Activated CD8-positive, alpha-beta memory T cell treated with anti-CD3 and anti-CD28 coated beads for 48 hours (primary cell): Measurements from ENCODE around the gene GNB1L.
"Not testable (repeated sequence)": the region's sequence is repeated elsewhere in the genome, so short reads cannot be mapped to it uniquely, and the experiment has no call there.

ENCODE experiments used
- DNase-seq, 3 experiments: peaks; one replicate each; pipeline ENCODE4 v3.0.0-alpha.2; 2020; ENCODE audit warnings: low read depth in 2 of 3, low spot score in 2 of 3

The GNB1L gene

GRCh38 chr22:19890502-19891316, 36.0 kb upstream of the GNB1L start:
- DNase-seq, result no peak

- no peak for DNase-seq
Observed at GRCh38 chr22:19889951-19890350, 35.3 kb upstream of the GNB1L start.

- DNase-seq, result no peak
Observed at GRCh38 chr22:19888131-19888746, 33.6 kb upstream of the GNB1L start.

- DNase-seq, result no peak
Observed at GRCh38 chr22:19887256-19887985, 32.7 kb upstream of the GNB1L start.

GRCh38 chr22:19886605-19887255, 32.1 kb upstream of the GNB1L start:
- no peak for DNase-seq

- no peak for DNase-seq
Observed at GRCh38 chr22:19885841-19886592, 31.3 kb upstream of the GNB1L start.

GRCh38 chr22:19884954-19885751, 30.5 kb upstream of the GNB1L start:
- no peak for DNase-seq

GRCh38 chr22:19884161-19884953, 29.7 kb upstream of the GNB1L start:
- no peak for DNase-seq

GRCh38 chr22:19883446-19883845, 28.8 kb upstream of the GNB1L start:
- DNase-seq, result not testable (repeated sequence)

- no peak for DNase-seq
Observed at GRCh38 chr22:19882446-19883381, 28.0 kb upstream of the GNB1L start.

- no peak for DNase-seq
Observed at GRCh38 chr22:19880786-19881569, 26.3 kb upstream of the GNB1L start.

- no peak for DNase-seq
Observed at GRCh38 chr22:19879992-19880785, 25.5 kb upstream of the GNB1L start.

GRCh38 chr22:19879643-19879991, 24.9 kb upstream of the GNB1L start:
- no peak for DNase-seq

GRCh38 chr22:19879246-19879570, 24.5 kb upstream of the GNB1L start:
- no peak for DNase-seq

- DNase-seq, result no peak
Observed at GRCh38 chr22:19878461-19879245, 24.0 kb upstream of the GNB1L start.
